H4 (cell line): ENCODE results near the gene C20orf141. TPM values are rescaled to one million over a fixed set of nuclear protein-coding genes. Genes with fewer than 3 reads are reported as not detected.
"Not testable (repeated sequence)": the region's sequence is repeated elsewhere in the genome, so short reads cannot be mapped to it uniquely, and the experiment has no call there.

ENCODE experiments used
- DNase-seq: peaks from one replicate; pipeline ENCODE4 v3.0.0-alpha.2; 2015; ENCODE audit warnings: low spot score
- total RNA-seq: library from RNA; depleted of rRNA; stranded (reverse); fragments of >200 nt; shearing (Covaris generic); gene quantifications from 2 replicates; pipeline ENCODE4 v1.2.3, GENCODE V29; 2014

C20orf141 gene
- total RNA-seq, 1 experiment from 2014 or later = not detected

- DNase-seq = no peak
Measured at GRCh38 chr20:2820084-2820895, 5.5 kb downstream of the C20orf141 start.

- no peak for DNase-seq
Measured at GRCh38 chr20:2820896-2821869, 6.4 kb downstream of the C20orf141 start.

- peak; percentile 36 for DNase-seq
Measured at GRCh38 chr20:2822073-2822472, 7.3 kb downstream of the C20orf141 start.

GRCh38 chr20:2825761-2826160 is 11.0 kb downstream of the C20orf141 start:
- DNase-seq = no peak

GRCh38 chr20:2826655-2827054 is 11.9 kb downstream of the C20orf141 start:
- no peak for DNase-seq

GRCh38 chr20:2829376-2829775 is 14.6 kb downstream of the C20orf141 start:
- DNase-seq = no peak

GRCh38 chr20:2831206-2831605 is 16.4 kb downstream of the C20orf141 start:
- not testable (repeated sequence) for DNase-seq

GRCh38 chr20:2833761-2834160 is 19.0 kb downstream of the C20orf141 start:
- DNase-seq = no peak

- no peak for DNase-seq
Measured at GRCh38 chr20:2834401-2835110, 19.8 kb downstream of the C20orf141 start.

GRCh38 chr20:2835331-2835796 is 20.6 kb downstream of the C20orf141 start:
- DNase-seq = no peak

GRCh38 chr20:2836035-2836434 is 21.2 kb downstream of the C20orf141 start:
- no peak for DNase-seq

GRCh38 chr20:2837221-2837960 is 22.6 kb downstream of the C20orf141 start:
- DNase-seq = no peak

GRCh38 chr20:2838170-2838797 is 23.5 kb downstream of the C20orf141 start:
- DNase-seq = no peak

- no peak for DNase-seq
Measured at GRCh38 chr20:2838847-2839671, 24.3 kb downstream of the C20orf141 start.

- no peak for DNase-seq
Measured at GRCh38 chr20:2839732-2840137, 24.9 kb downstream of the C20orf141 start.

GRCh38 chr20:2840138-2840966 is 25.6 kb downstream of the C20orf141 start, which contains the start of the genes PCED1A and VPS16:
TSS of gene PCED1A (minus strand) at chr20:2840655. CDS start at chr20:2839912, 743 bp downstream.
TSS of gene VPS16 (plus strand) at chr20:2840745. CDS start at chr20:2840775, 30 bp downstream.
- DNase-seq = peak; percentile 75

GRCh38 chr20:2840967-2841531 is 26.3 kb downstream of the C20orf141 start:
- DNase-seq = peak; percentile 31

GRCh38 chr20:2845607-2846006 is 30.8 kb downstream of the C20orf141 start:
- DNase-seq = no peak
